ENCODE data around the gene TRIM5.
A peak's percentile ranks its signal among the peaks of the same experiment; 100 is the strongest.
"Not testable (repeated sequence)": the region's sequence is repeated elsewhere in the genome, so short reads cannot be mapped to it uniquely, and the experiment has no call there.

The TRIM5 gene, protein sequence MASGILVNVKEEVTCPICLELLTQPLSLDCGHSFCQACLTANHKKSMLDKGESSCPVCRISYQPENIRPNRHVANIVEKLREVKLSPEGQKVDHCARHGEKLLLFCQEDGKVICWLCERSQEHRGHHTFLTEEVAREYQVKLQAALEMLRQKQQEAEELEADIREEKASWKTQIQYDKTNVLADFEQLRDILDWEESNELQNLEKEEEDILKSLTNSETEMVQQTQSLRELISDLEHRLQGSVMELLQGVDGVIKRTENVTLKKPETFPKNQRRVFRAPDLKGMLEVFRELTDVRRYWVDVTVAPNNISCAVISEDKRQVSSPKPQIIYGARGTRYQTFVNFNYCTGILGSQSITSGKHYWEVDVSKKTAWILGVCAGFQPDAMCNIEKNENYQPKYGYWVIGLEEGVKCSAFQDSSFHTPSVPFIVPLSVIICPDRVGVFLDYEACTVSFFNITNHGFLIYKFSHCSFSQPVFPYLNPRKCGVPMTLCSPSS

GRCh38 chr11:5684646-5685362 lies at the start of gene TRIM5:
TSS of gene TRIM5 (minus strand) at chr11:5685074. CDS start at chr11:5680177, 4,897 bp downstream.
- peak; percentile 83 for DNase-seq

GRCh38 chr11:5727691-5728090 lies 42.8 kb upstream of the TRIM5 start:
- DNase-seq, result no peak

DNA sequence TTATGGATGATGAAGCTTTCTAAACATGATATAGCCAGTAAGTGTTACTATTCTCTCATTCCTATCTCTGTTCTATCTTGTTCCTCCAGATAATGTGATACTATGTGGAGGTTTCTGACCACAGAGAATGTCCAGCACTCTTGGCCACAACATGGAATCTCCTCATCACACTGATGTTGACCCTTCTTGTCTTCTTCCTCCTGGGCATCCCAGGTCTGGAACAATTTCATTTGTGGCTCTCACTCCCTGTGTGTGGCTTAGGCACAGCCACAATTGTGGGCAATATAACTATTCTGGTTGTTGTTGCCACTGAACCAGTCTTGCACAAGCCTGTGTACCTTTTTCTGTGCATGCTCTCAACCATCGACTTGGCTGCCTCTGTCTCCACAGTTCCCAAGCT lies 41.5 kb upstream of the TRIM5 start:
- no peak for DNase-seq

- no peak for DNase-seq
Measured at GRCh38 chr11:5722622-5723021, 37.7 kb upstream of the TRIM5 start.

DNA sequence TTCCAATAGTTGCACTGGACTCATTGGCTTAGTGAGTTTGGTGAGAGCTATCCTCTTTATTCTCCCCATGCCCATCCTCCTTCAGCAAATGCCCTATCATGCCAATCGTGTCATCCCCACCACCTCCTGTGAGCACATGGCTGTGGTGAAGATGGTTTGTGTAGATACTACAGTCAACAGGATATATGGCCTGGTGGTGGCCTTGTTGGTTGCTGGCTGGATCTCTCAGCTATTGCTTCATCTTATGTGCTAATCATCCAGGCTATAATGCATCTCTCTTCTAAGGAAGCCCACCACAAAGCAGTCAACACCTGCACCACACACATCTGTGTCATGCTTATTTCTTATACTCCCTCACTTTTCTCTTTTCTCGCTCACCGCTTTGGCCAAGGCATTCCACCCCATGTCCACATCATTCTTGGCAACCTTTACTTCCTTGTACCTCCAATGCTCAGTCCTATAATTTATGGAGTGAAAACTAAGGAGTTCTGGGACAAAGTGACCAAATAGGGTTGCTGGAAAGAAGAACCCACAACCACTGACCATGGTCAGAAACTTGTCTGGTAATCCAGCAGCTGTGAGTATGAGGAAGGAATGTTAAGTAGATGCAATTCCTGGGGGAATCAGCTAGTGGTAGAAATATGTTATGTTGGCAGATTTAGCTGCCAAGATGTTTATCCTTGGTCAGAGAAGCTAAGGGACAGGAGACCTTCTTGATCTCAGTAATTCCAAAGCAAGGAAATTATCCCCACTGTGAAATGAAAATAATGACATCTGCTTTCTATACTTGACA lies 35.0 kb upstream of the TRIM5 start:
- DNase-seq, result no peak

- DNase-seq, result not testable (repeated sequence)
Measured at GRCh38 chr11:5716518-5716917, 31.6 kb upstream of the TRIM5 start.

GRCh38 chr11:5713695-5714094 lies 28.8 kb upstream of the TRIM5 start:
- DNase-seq, result no peak

GRCh38 chr11:5712507-5712906 lies 27.6 kb upstream of the TRIM5 start:
- no peak for DNase-seq

GRCh38 chr11:5705688-5706087 lies 20.8 kb upstream of the TRIM5 start:
- DNase-seq, result no peak

DNA sequence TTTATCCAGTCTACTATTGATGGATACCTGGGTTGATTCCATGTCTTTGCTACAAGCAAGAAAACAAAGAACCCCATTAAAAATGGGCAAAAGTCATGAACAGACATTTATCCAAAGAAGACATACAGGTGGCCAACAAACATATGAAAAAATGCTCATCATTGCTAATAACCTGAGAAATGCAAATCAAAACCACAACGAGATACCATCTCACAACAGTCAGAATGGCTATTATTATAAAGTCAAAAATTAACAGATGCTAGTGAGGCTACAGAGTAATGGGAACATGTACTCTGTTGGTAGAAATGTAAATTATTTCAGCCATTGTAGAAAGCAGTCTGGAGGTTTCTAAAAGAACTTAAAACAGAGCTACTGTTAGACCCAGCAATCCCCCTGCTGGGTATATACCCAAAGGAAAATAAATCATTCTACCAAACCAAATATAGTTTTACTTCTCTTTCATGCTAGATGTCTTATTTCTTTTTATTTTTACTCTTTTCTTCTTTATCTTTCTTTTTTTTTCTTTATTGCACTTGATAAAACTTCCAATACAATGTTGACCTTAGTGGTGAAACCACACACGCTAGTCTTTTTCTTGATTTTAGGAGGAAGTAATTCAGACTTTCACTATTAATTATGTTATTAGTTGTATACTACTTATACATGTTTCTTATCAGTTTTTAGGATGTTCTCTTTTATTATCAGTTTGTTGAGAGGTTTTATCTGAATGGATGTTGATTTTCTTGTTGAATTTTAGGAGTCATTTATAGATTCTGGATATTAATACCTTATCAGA lies 19.1 kb upstream of the TRIM5 start:
- no peak for DNase-seq

DNA sequence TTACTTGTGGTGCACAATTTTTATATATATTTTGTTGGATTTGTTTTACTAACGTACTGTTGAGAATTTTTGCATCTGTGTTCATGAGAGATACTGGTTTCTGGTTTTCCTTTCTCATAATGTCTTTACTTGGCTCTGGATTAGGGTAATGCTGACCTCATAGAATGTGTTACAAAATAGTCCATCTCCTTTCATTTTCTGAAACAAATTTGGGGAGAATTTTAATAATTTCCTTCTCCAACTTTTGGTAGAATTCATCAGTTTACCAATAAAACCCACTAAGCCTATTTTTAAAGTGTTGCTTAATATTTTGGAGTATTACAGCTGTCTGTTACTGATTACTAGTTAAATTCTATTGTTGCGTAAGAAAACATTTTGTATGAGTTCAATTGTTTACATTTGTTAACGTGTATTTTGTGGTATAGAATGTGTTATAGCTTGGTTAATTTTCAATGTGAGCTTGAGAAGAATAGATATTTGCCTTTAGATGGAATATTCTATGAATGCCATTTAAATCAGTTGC lies 16.2 kb upstream of the TRIM5 start:
- DNase-seq, result no peak

DNA sequence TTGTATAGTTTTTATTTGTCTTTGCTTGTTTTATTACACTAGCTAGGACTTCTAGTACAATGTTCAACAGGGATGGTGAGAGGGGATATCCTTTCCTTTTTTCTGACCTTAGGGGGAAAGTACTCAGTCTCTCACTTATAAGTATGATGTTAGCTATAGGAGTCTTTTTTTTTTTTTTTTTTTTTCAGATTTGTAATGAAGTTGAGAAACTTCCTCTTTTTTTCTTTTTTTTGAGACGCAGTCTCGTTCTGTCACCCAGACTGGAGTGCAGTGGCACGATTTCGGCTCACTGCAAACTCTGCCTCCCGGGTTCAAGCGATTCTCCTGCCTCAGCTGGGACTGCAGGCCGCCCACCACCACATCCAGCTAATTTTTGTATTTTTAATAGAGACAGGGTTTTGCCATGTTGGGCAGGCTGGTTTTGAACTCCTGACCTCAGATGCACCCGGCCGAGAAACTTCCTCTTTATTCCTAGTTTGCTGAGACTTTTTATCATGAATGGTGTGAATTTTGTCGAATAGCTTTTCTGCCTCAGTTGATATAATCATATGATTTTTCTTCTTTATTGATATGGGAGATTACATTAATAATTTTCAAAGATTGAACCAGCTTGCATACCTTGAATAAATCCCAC lies 15.7 kb upstream of the TRIM5 start:
- DNase-seq, result no peak

- DNase-seq, result no peak
Measured at GRCh38 chr11:5698281-5698680, 13.4 kb upstream of the TRIM5 start.

DNA sequence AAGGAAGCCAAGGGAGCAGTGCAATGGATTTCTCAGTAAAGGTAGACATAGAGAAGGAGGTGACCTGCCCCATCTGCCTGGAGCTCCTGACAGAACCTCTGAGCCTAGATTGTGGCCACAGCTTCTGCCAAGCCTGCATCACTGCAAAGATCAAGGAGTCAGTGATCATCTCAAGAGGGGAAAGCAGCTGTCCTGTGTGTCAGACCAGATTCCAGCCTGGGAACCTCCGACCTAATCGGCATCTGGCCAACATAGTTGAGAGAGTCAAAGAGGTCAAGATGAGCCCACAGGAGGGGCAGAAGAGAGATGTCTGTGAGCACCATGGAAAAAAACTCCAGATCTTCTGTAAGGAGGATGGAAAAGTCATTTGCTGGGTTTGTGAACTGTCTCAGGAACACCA lies 11.3 kb upstream of the TRIM5 start:
- DNase-seq, result no peak

DNA sequence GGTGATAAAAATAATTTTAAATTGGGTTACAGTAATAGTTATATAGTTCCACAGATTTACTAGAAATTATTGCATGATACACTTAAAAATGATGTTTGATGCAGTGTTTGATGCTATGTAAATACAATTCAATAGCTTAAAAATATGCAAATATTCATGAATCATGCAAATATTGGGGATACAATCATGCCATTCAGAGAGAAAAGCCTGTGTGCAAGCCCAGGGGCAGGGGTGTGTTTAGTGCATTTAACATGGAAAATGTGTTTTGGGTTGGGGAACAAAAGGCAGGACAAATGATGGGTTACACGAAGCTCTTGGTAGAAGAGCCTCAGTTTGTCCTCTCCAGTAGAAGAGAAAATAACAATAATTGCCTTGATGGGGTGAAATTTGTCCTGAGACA lies 10.7 kb upstream of the TRIM5 start:
- DNase-seq, result no peak

GRCh38 chr11:5694642-5695041 lies 9.8 kb upstream of the TRIM5 start:
- no peak for DNase-seq

DNA sequence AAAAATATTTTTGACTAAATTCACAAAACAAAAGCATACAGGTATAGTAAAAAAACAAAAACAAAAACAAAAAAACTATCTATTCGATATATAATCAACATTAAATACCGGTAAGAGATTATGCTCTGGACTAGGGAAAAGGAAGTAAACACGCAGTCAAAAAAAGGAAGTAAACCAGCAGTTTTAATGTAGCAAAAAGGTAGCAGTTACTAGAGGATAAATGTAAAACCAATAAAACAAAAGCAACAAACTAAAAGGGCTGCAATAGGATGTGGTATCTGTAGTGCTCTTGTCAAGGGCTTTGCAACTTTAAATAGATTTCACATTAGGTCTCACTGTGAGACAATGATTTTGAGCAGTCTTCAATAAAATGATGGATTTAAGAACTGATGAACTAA lies 7.1 kb upstream of the TRIM5 start:
- no peak for DNase-seq

DNA sequence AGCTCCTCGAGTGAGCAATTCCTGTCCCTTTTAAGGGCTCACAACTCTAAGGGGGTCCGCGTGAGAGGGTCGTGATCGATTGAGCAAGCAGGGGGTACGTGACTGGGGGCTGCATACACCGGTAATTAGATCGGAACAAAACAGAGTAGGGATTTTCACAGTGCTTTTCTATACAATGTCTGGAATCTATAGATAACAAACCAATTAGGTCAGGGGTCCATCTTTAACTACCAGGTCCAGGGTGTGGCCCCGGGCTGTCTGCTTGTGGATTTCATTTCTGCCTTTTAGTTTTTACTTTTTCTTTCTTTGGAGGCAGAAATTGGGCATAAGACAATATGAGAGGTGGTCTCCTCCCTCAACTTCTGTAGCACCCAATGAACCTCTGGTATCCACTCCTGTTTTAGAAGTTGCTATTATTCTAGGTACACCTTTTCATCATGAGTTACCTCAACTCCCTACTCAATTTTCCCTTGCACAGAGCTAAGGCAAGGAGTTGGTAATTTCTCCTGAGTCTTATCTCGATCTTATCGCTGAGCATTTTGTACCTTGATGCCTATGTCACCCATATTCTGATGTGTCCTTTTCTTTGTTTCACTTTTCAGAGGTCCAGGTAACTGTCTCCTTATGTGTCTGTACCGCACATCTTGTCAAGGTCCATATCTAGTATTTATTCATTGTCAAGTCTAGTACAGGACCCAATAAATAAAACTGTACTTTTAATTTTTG lies 6.5 kb upstream of the TRIM5 start:
- DNase-seq, result not testable (repeated sequence)

DNA sequence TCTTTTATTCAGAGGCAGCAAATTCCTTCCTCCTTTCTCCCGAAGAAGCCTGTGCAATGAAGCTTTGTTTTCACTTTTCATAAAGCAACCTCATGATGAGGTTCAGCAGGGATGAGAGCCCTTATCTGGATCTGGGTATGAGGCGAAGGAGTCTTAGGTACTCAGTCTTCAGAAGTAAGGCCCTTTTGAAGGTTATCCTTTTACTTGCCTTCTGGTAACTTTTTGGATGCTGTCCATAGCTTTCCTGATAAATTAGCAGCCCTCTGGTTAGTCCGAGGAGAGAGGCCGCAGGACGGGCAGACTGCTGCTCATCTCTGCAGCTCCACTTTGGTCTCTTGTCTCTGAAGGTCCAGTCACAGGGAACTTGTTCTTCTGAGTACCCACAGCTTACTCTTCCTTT lies 5.9 kb upstream of the TRIM5 start:
- no peak for DNase-seq

- no peak for DNase-seq
Measured at GRCh38 chr11:5690216-5690615, 5.3 kb upstream of the TRIM5 start.

- DNase-seq, result peak; percentile 55
Measured at GRCh38 chr11:5689551-5689983, 4.7 kb upstream of the TRIM5 start, which contains the start of gene TRIM22. TSS of gene TRIM22 (plus strand) at chr11:5689790. CDS start at chr11:5696233, 6,443 bp downstream.

All from activated naive CD4-positive, alpha-beta T cell treated with Interleukin-2 at 50 U/mL for 16 hours (primary cell).